Right lung (tissue), 5 donors: ENCODE data around the gene SUPT20HL1. TPM values are rescaled to one million over a fixed set of nuclear protein-coding genes. Genes with fewer than 3 reads are reported as not detected.

ENCODE experiments used
- DNase-seq, 2 donors: peaks; one replicate each; pipeline ENCODE4 v3.0.0-alpha.2; 2013
- polyA plus RNA-seq, 5 donors: library from polyadenylated mRNA; unstranded; fragments of 120-200 nt; gene quantifications; one replicate each; pipeline versions ENCODE4 v1.2.1 to v1.2.3, GENCODE V29; 2013; ENCODE audit warnings: inconsistent platforms in 1 of 5, low replicate concordance in 1 of 5; ENCODE audit not compliant: insufficient read length in 5 of 5, insufficient read depth in 1 of 5

SUPT20HL1 gene
- polyA plus RNA-seq, 5 donors = 0.05 TPM; not detected in 4

DNA sequence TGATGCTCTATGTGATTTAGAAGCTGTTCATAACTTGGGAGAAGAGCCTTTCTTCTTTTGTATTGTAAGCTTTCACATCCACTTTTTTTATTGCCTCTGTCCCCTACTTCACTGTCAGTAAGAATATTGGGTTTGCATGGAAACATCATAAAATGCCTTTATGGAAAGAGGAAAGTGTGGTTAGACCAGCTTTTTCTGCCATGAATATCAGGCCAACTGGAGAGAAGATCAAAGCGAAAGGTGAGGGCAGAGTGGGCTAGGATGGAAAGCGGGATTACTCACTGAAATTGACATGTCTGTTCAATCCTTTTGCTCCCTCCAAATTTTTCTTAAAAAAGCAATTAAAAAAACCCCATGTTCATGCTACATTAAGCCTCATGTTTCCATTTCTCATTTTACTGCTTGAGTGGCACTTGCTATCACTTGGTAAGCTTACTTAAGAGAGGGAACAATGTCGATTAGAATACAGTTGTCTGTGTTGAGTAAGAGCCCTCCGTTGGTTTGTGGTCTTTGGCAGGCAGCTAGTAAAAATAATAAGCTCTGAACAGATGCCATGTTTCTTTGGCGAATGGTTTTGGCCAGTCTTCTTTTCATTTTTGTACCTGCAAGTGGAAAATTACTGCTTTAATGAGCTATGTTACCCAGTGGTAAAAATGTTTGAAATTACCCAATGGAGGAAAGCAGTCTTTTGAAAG lies 35.9 kb downstream of the SUPT20HL1 start:
- DNase-seq = no peak

DNA sequence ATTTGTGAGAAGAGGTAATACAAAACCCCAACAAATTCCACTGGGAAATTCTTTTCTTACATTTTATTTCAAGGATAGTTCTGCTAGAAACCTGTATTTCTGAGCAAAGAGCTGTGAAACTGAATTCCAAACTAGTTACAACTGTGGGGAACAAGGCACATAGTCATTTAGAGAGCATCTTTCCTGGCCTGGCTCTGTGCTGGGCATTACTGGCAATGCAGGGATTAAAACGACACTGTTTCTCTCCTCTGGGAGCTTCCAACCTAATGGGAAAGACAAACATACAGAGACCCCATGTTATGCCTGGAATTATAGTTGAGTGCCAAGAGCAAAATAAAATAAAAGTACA lies 36.5 kb downstream of the SUPT20HL1 start:
- DNase-seq = no peak

DNA sequence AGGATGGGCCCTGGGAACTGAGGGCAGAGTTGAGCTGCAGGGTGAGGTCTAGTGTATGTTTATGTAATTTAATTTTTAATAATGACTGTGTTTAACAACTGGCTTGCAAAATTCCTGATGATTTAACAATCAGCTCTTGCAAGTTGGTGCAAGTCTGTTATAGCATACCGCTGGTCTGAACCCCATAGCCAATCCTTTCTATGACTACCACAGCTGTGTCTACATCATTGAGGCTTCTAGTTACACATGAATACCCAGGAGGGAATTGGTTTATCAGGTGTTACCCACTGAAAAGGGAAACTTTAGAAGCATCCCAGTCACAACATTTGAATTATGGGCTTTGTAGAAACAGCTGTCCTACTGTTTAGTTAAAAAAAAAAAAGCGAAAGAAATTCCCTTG lies 38.3 kb downstream of the SUPT20HL1 start:
- no peak for DNase-seq

DNA sequence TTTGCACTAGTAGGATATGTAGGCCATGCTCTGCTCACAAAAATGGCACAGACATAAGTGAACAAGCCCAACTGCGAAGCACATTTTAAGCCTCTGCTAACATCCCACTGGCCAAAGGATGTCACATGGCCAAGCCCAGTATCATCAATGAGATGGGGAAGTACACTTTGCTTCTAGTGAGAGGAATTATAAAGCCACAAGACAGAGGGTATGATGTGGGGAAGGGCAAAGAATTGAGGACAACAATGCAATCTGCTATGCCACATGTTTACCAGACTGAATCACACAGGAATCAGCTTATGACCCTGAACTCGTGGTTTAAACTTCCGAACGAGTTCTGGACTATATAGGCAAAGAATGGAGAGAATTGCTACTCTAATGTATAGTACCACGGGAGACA lies 39.1 kb downstream of the SUPT20HL1 start:
- no peak for DNase-seq

DNA sequence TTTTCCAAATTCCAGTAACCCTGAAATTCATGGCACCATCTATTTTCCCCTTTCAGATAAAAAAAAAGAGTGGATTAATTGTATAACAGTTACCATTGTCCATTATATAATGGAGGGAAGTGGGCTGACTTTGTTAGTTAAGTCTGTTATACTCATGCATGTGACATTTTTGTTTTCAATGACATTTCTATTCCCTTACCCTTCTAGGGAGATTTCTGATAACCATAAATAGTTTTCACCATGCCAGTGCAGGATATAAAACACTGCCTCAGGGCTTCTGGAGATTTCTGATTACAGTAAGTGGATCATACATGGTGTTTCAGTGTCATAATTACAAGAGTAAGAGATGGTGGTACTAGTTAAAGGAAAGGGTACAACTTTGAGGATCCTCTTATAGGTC lies 45.5 kb downstream of the SUPT20HL1 start:
- no peak for DNase-seq

Other genes starting within 250 kb of the SUPT20HL1 start
- gene ZFX, start 210.9 kb upstream of the SUPT20HL1 start, polyA plus RNA-seq = 10 to 100 TPM; 29.1 to 47.8 (median 33.3) TPM
- not detected for gene SUPT20HL2, start 46.6 kb upstream of the SUPT20HL1 start, polyA plus RNA-seq
- gene PDK3, start 104.6 kb downstream of the SUPT20HL1 start, polyA plus RNA-seq = 1 to 10 TPM; 3.7 to 7.4 (median 6.3) TPM